Measurements from ENCODE around the gene RYR1.
"Not testable (repeated sequence)": the region's sequence is repeated elsewhere in the genome, so short reads cannot be mapped to it uniquely, and the experiment has no call there.

Gene RYR1

GRCh38 chr19:38492181-38492813 is 58.8 kb downstream of the RYR1 start:
- TF ChIP-seq MYC (IDR thresholded peaks at IDR 0.05; ENCODE audit: low read depth, low read length) (no peak), POLR2A (IDR thresholded peaks at IDR 0.05; ENCODE audit: extremely low read depth, insufficient read length) (no peak)
- TF ChIP-seq, protein P1, sequence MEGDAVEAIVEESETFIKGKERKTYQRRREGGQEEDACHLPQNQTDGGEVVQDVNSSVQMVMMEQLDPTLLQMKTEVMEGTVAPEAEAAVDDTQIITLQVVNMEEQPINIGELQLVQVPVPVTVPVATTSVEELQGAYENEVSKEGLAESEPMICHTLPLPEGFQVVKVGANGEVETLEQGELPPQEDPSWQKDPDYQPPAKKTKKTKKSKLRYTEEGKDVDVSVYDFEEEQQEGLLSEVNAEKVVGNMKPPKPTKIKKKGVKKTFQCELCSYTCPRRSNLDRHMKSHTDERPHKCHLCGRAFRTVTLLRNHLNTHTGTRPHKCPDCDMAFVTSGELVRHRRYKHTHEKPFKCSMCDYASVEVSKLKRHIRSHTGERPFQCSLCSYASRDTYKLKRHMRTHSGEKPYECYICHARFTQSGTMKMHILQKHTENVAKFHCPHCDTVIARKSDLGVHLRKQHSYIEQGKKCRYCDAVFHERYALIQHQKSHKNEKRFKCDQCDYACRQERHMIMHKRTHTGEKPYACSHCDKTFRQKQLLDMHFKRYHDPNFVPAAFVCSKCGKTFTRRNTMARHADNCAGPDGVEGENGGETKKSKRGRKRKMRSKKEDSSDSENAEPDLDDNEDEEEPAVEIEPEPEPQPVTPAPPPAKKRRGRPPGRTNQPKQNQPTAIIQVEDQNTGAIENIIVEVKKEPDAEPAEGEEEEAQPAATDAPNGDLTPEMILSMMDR (IDR thresholded peaks at IDR 0.05; ENCODE audit: low read depth, low read length), result no peak
- TF ChIP-seq, protein P2, sequence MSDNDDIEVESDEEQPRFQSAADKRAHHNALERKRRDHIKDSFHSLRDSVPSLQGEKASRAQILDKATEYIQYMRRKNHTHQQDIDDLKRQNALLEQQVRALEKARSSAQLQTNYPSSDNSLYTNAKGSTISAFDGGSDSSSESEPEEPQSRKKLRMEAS (IDR thresholded peaks at IDR 0.05; ENCODE audit: low read depth, low read length), result no peak
- no peak for DNase-seq (ENCODE audit: low read depth)
- H3K4me3 ChIP-seq (ENCODE audit: low read depth, low read length), result no peak overlapping the region

GRCh38 chr19:38494379-38494778 is 60.9 kb downstream of the RYR1 start:
- no peak overlapping the region for H3K4me3 ChIP-seq (ENCODE audit: low read depth, low read length)
- no peak for DNase-seq (ENCODE audit: low read depth)
- TF ChIP-seq, protein P1 (IDR thresholded peaks at IDR 0.05; ENCODE audit: low read depth, low read length), result no peak
- TF ChIP-seq POLR2A (IDR thresholded peaks at IDR 0.05; ENCODE audit: extremely low read depth, insufficient read length) (no peak), MYC (IDR thresholded peaks at IDR 0.05; ENCODE audit: low read depth, low read length) (no peak)
- TF ChIP-seq, protein P2 (IDR thresholded peaks at IDR 0.05; ENCODE audit: low read depth, low read length), result no peak

DNA sequence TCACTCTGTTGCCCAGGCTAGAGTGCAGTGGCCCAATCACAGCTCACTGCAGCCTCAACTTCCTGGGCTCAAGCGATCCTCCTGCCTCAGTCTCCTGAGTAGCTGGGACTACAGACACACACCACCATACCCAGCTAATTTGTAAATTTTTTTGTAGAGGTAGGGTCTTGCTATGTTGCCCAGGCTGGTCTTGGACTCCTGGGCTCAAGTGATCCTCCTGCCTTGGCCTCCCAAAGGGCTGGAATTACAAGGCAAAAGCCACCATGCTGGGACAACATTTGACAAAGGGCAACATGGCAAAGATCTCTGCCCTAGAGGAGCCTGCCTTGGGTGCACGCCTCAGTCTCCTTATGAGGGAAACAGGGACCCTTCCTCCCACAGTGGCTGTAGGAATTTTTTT is 61.9 kb downstream of the RYR1 start:
- not testable (repeated sequence) for DNase-seq (ENCODE audit: low read depth)

DNA sequence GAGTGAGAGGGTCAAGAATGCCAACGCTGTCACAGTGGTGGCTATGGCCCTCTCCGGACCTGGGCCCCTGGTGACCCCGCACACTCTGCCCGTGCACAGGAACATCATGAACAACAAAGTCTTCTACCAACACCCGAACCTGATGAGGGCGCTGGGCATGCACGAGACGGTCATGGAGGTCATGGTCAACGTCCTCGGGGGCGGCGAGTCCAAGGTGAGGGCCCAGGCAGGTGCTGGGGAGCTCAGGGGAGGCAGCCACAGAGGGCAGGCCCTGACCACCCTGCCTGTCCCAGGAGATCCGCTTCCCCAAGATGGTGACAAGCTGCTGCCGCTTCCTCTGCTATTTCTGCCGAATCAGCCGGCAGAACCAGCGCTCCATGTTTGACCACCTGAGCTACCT is 62.6 kb downstream of the RYR1 start:
- TF ChIP-seq, protein P2 (IDR thresholded peaks at IDR 0.05; ENCODE audit: low read depth, low read length), result no peak
- TF ChIP-seq POLR2A (IDR thresholded peaks at IDR 0.05; ENCODE audit: extremely low read depth, insufficient read length), result no peak
- TF ChIP-seq, protein P1 (IDR thresholded peaks at IDR 0.05; ENCODE audit: low read depth, low read length), result no peak
- TF ChIP-seq MYC (IDR thresholded peaks at IDR 0.05; ENCODE audit: low read depth, low read length), result no peak
- H3K4me3 ChIP-seq (ENCODE audit: low read depth, low read length), result no peak overlapping the region
- no peak for DNase-seq (ENCODE audit: low read depth)

More for the DNA sequence above, 61.9 kb downstream of the RYR1 start:
- not testable (repeated sequence) for H3K4me3 ChIP-seq (ENCODE audit: low read depth, low read length)

DNA sequence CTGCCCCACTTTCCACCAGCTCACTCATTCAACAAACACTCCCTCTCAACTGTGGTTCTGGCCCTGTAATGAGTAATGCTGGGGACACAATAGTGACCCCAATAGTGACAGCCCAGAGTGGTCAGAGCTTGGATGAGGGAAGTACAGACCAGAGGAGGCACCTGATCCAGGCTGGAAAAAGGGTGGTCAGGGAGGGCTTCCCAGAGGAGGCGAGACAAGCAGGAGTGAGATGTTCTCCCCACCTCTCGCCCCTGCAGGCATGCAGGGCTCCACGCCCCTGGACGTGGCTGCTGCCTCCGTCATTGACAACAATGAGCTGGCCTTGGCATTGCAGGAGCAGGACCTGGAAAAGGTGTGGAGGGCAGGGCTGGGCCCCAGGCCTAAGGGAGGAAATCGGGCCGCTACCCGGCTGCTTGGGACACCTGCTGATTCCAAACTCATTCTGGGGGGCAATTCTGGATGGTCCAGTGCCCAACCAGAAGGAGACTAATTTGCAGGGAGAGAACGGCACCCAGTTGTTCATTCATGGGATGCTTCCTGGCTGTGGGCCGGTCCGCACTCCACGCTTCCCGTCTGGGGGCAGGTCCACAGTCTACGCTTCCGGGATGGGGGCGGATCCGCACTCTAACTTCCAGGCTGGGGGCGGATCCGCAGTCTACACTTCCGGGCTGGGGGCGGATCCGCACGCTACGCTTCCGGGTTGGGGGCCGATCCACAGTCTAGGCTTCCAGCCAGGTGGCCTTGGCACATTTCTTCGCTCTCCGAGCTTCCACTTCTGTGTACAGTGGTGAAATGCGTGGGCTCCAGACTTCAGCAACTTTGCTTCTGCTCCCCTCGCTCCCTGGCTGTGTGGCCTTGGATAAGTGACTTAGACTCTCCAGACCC is 63.4 kb downstream of the RYR1 start:
- no peak for TF ChIP-seq POLR2A (IDR thresholded peaks at IDR 0.05; ENCODE audit: extremely low read depth, insufficient read length)
- TF ChIP-seq MYC (IDR thresholded peaks at IDR 0.05; ENCODE audit: low read depth, low read length), result no peak
- TF ChIP-seq, protein P1 (IDR thresholded peaks at IDR 0.05; ENCODE audit: low read depth, low read length), result no peak
- TF ChIP-seq, protein P2 (IDR thresholded peaks at IDR 0.05; ENCODE audit: low read depth, low read length), result no peak
- H3K4me3 ChIP-seq (ENCODE audit: low read depth, low read length), result no peak overlapping the region
- no peak for DNase-seq (ENCODE audit: low read depth)

DNA sequence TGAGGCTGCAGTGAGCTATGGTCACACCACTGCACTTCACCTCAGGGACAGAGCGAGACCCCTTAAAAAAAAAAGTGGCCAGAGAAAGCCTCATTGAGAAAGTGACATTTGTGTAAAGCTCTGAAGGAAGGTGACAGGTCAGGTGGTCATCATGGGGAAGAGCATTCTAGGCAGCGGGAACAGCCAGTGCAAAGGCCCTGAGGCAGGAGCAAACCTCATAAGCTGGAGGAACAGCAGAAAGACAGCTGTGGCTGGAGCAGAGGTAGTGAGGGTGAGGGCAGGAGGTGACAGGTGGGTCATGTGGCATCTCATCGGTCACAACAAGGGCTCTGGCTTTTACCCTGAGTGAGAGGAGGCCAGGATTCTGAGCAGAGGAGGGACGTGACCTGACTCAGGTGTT is 64.4 kb downstream of the RYR1 start:
- no peak for TF ChIP-seq POLR2A (IDR thresholded peaks at IDR 0.05; ENCODE audit: extremely low read depth, insufficient read length)
- TF ChIP-seq, protein P1 (IDR thresholded peaks at IDR 0.05; ENCODE audit: low read depth, low read length), result no peak
- TF ChIP-seq, protein P2 (IDR thresholded peaks at IDR 0.05; ENCODE audit: low read depth, low read length), result no peak

More for the DNA sequence above, 64.4 kb downstream of the RYR1 start:
- DNase-seq (ENCODE audit: low read depth), result no peak
- H3K4me3 ChIP-seq (ENCODE audit: low read depth, low read length), result no peak overlapping the region
